T1000 (cell line): ENCODE measurements around the gene SLC25A43.
"Not testable (repeated sequence)": the region's sequence is repeated elsewhere in the genome, so short reads cannot be mapped to it uniquely, and the experiment has no call there.

Source experiments
- DNase-seq: peaks from one replicate; lab custom pipeline; 2025; ENCODE audit warnings: mixed read lengths; lab: John Stamatoyannopoulos, UW

Gene SLC25A43

GRCh38 chrX:119407681-119408080, 8.5 kb downstream of the SLC25A43 start:
- DNase-seq = no peak

- DNase-seq = peak; percentile 47
Measured at GRCh38 chrX:119410027-119410819, 11.1 kb downstream of the SLC25A43 start.

- no peak for DNase-seq
Measured at GRCh38 chrX:119410854-119411253, 11.7 kb downstream of the SLC25A43 start.

- DNase-seq = no peak
Measured at GRCh38 chrX:119411959-119412358, 12.8 kb downstream of the SLC25A43 start.

- no peak for DNase-seq
Measured at GRCh38 chrX:119417376-119417775, 18.2 kb downstream of the SLC25A43 start.

GRCh38 chrX:119417842-119418241, 18.7 kb downstream of the SLC25A43 start:
- no peak for DNase-seq

- DNase-seq = no peak
Measured at GRCh38 chrX:119419146-119419545, 20.0 kb downstream of the SLC25A43 start.

- no peak for DNase-seq
Measured at GRCh38 chrX:119419898-119420297, 20.8 kb downstream of the SLC25A43 start.

- no peak for DNase-seq
Measured at GRCh38 chrX:119421016-119421705, 22.0 kb downstream of the SLC25A43 start.

GRCh38 chrX:119423631-119424030, 24.5 kb downstream of the SLC25A43 start:
- no peak for DNase-seq

GRCh38 chrX:119424999-119425398, 25.9 kb downstream of the SLC25A43 start:
- no peak for DNase-seq

- DNase-seq = no peak
Measured at GRCh38 chrX:119427024-119427794, 28.1 kb downstream of the SLC25A43 start.

- DNase-seq = no peak
Measured at GRCh38 chrX:119427795-119428185, 28.7 kb downstream of the SLC25A43 start.

GRCh38 chrX:119429471-119429870, 30.3 kb downstream of the SLC25A43 start:
- DNase-seq = no peak

- not testable (repeated sequence) for DNase-seq
Measured at GRCh38 chrX:119441295-119441694, 42.2 kb downstream of the SLC25A43 start.

GRCh38 chrX:119442286-119442685, 43.1 kb downstream of the SLC25A43 start:
- no peak for DNase-seq

GRCh38 chrX:119453202-119453601, 54.1 kb downstream of the SLC25A43 start:
- DNase-seq = no peak

GRCh38 chrX:119455264-119455663, 56.1 kb downstream of the SLC25A43 start:
- DNase-seq = no peak

GRCh38 chrX:119459181-119459580, 60.0 kb downstream of the SLC25A43 start:
- no peak for DNase-seq

GRCh38 chrX:119465555-119465954, 66.4 kb downstream of the SLC25A43 start:
- DNase-seq = no peak

- DNase-seq = no peak
Measured at GRCh38 chrX:119466970-119467369, 67.8 kb downstream of the SLC25A43 start.

GRCh38 chrX:119467433-119467832, 68.3 kb downstream of the SLC25A43 start:
- no peak for DNase-seq
